DOHH2 (cell line): ENCODE results near the gene KIF3B.

ENCODE experiments used
- H3F3A ChIP-seq: fragments of 200-600 bp; sonication (generic), shearing (Covaris generic); 2 replicates; pipeline ENCODE4 v1.6.0; 2016; ENCODE audit warnings: antibody characterized with exemption, mild to moderate bottlenecking; ENCODE audit not compliant: control insufficient read depth, insufficient read depth
- H3K27ac ChIP-seq: fragments of 200-600 bp; sonication (generic); 2 replicates; pipeline ENCODE4 v1.5.1; 2014; ENCODE audit warnings: low read depth, mild to moderate bottlenecking, low read length, moderate library complexity
- H3K27me3 ChIP-seq: fragments of 200-600 bp; sonication (generic); 2 replicates; pipeline ENCODE4 v1.6.1; 2014; ENCODE audit warnings: mild to moderate bottlenecking, low read length, mixed read lengths; ENCODE audit not compliant: control insufficient read depth
- H3K36me3 ChIP-seq: fragments of 200-600 bp; sonication (generic); 2 replicates; pipeline ENCODE4 v1.6.1; 2014; ENCODE audit warnings: mild to moderate bottlenecking, low read length, moderate library complexity, mixed read lengths; ENCODE audit not compliant: control insufficient read depth
- H3K4me1 ChIP-seq: fragments of 200-600 bp; sonication (generic); 2 replicates; pipeline ENCODE4 v1.6.1; 2014; ENCODE audit warnings: mild to moderate bottlenecking, low read length, mixed read lengths; ENCODE audit not compliant: control insufficient read depth
- H3K4me2 ChIP-seq: fragments of 200-600 bp; sonication (generic); 2 replicates; pipeline ENCODE4 v1.6.0; 2014; ENCODE audit warnings: mild to moderate bottlenecking, low read length, moderate library complexity
- H3K4me3 ChIP-seq: fragments of 200-600 bp; sonication (generic); 2 replicates; pipeline ENCODE4 v1.5.1; 2014; ENCODE audit warnings: mild to moderate bottlenecking, low read length, mixed read lengths
- H3K79me2 ChIP-seq: fragments of 200-600 bp; sonication (generic); 2 replicates; pipeline ENCODE4 v1.6.1; 2014; ENCODE audit warnings: mild to moderate bottlenecking, low read length, mixed read lengths; ENCODE audit not compliant: control insufficient read depth
- H3K9me2 ChIP-seq: fragments of 200-600 bp; sonication (generic); replicated peaks from 2 replicates; pipeline ENCODE4 v1.6.1; 2014; ENCODE audit warnings: mild to moderate bottlenecking, low read length, mixed read lengths; ENCODE audit not compliant: control insufficient read depth
- H3K9me3 ChIP-seq: fragments of 200-600 bp; sonication (generic); 2 replicates; pipeline ENCODE4 v1.6.1; 2014; ENCODE audit warnings: antibody characterized with exemption, low read length, mixed read lengths; ENCODE audit not compliant: control insufficient read depth, insufficient read depth
- H4K20me1 ChIP-seq: fragments of 200-600 bp; sonication (generic); 2 replicates; pipeline ENCODE4 v1.6.0; 2014; ENCODE audit warnings: low read depth, mild to moderate bottlenecking, antibody characterized with exemption, low read length, moderate library complexity; ENCODE audit not compliant: control insufficient read depth, insufficient read depth
- EZH2phosphoT487 ChIP-seq: fragments of 200-600 bp; sonication (generic); IDR thresholded peaks from 2 replicates; pipeline ENCODE4 v1.6.1; 2017; ENCODE audit warnings: borderline replicate concordance, mild to moderate bottlenecking, antibody characterized with exemption, low read length, moderate library complexity, mixed read lengths
- TF ChIP-seq, protein P1 (sequence below): fragments of 200-600 bp; sonication (generic); IDR thresholded peaks from one replicate; pipeline ENCODE4 v1.5.1; 2014; ENCODE audit warnings: antibody characterized with exemption, mild to moderate bottlenecking, low read depth, low read length; ENCODE audit not compliant: poor library complexity, severe bottlenecking

Gene KIF3B

DNA sequence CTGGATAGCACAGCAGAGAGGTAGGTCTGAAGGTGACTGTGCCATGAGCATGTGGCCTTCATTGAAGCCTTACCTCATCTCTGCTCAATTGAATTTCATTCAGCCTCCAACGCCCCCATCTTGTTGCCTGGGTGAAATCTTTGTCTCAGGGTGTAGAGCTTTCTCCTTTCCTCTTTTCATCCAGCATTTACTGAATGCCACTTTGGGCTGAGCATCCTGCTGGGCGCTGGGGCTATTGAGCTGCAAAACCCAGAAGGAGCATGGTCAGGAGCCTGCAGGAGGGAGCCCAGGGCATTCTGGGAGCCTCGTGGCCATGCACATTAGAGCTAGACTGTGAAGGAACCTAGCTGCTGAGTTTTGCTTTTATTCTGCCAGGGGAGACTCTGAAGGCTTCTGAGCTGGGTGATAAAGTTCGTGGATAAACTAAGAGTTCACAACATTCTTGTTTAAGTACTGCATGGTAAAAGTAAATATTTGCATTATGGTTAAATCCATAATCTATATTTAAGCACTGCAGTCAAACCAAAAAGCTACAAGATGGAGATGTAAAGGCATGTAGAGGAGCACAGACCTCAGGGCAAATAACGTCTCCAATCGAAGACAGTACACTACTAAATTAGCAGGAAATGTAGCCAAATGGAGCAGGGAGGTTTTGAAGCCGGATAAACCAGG lies 67.5 kb downstream of the KIF3B start:
- Histone ChIP-seq H3K4me1 (peaks cover 26% of the 10 kb centered on the region), H3F3A (peaks cover 12% of the 10 kb centered on the region), H3K4me2 (no peak overlapping the region), H3K36me3 (peaks cover 3% of the 10 kb centered on the region; the same call in 1 of the 2 replicates), H3K9me3 (no peaks in the 10 kb centered on the region), H3K79me2 (no peaks in the 10 kb centered on the region), H3K27ac (no peak overlapping the region), H3K4me3 (no peak overlapping the region), H3K9me2 (no peaks in the 10 kb centered on the region), H4K20me1 (no peaks in the 10 kb centered on the region), H3K27me3 (no peaks in the 10 kb centered on the region)
- TF ChIP-seq EZH2phosphoT487 = no peak

DNA sequence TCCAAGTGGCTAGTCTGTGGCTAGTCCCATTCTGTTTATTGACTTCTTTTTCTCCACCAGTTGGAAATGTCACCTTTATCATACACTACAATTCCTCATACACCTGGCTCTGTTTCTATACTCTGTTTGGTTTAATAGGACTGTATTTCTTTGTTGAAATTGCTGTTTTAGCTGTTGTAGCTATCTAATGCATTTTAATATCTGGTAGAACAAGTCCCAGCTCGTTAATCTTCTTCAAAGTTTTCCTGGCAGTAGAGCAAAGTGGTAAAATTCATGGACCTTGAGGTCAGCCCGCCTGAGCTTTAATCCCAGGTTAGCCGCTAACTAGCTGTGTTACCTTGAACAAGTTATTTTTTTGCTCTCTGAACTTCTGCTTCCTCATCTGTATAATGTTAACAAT lies 70.8 kb downstream of the KIF3B start:
- no peak overlapping the region for H3K4me3 ChIP-seq
- no peaks in the 10 kb centered on the region for H3K9me3 ChIP-seq
- H3K9me2 ChIP-seq = no peaks in the 10 kb centered on the region
- H3K4me2 ChIP-seq = no peak overlapping the region
- peaks cover 3% of the 10 kb centered on the region; the same call in 1 of the 2 replicates for H3K36me3 ChIP-seq
- peaks cover 51% of the 10 kb centered on the region for H3K4me1 ChIP-seq
- H4K20me1 ChIP-seq = no peaks in the 10 kb centered on the region
- TF ChIP-seq, protein P1, sequence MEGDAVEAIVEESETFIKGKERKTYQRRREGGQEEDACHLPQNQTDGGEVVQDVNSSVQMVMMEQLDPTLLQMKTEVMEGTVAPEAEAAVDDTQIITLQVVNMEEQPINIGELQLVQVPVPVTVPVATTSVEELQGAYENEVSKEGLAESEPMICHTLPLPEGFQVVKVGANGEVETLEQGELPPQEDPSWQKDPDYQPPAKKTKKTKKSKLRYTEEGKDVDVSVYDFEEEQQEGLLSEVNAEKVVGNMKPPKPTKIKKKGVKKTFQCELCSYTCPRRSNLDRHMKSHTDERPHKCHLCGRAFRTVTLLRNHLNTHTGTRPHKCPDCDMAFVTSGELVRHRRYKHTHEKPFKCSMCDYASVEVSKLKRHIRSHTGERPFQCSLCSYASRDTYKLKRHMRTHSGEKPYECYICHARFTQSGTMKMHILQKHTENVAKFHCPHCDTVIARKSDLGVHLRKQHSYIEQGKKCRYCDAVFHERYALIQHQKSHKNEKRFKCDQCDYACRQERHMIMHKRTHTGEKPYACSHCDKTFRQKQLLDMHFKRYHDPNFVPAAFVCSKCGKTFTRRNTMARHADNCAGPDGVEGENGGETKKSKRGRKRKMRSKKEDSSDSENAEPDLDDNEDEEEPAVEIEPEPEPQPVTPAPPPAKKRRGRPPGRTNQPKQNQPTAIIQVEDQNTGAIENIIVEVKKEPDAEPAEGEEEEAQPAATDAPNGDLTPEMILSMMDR = no peak
- TF ChIP-seq EZH2phosphoT487 = no peak
- H3K79me2 ChIP-seq = no peaks in the 10 kb centered on the region
- H3K27me3 ChIP-seq = no peaks in the 10 kb centered on the region
- H3K27ac ChIP-seq = no peak overlapping the region
- H3F3A ChIP-seq = peaks cover 19% of the 10 kb centered on the region

DNA sequence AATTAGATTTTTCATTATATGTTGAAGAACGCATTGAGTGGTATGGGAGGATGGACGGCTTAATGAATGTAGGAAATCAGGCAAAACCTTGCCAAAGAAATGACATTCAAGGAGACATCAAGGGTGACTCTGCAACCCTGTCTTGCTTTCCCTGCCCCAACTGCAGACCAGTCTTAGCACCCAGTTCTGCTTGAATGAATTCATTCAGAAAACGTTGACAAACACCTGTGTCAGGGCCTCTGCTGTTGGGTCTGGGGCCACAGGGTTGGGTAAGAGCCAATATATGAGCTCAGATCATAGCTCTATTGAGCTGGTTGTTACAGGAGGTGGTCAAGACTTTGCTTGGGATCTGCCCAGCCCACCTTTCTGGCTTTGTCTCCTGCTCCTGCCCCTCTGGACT lies 73.0 kb downstream of the KIF3B start:
- TF ChIP-seq, protein P1 = no peak
- no peak for TF ChIP-seq EZH2phosphoT487
- H3K9me2 ChIP-seq = no peaks in the 10 kb centered on the region
- H3K4me2 ChIP-seq = peak overlapping the region; percentile 66
- H3K27ac ChIP-seq = peak overlapping the region; percentile 87
- H3K36me3 ChIP-seq = peaks cover 3% of the 10 kb centered on the region; the same call in 1 of the 2 replicates
- peaks cover 19% of the 10 kb centered on the region for H3F3A ChIP-seq
- H3K79me2 ChIP-seq = no peaks in the 10 kb centered on the region
- H3K4me1 ChIP-seq = peaks cover 56% of the 10 kb centered on the region
- no peaks in the 10 kb centered on the region for H3K9me3 ChIP-seq
- peak overlapping the region; percentile 45 for H3K4me3 ChIP-seq
- H3K27me3 ChIP-seq = no peaks in the 10 kb centered on the region
- no peaks in the 10 kb centered on the region for H4K20me1 ChIP-seq

DNA sequence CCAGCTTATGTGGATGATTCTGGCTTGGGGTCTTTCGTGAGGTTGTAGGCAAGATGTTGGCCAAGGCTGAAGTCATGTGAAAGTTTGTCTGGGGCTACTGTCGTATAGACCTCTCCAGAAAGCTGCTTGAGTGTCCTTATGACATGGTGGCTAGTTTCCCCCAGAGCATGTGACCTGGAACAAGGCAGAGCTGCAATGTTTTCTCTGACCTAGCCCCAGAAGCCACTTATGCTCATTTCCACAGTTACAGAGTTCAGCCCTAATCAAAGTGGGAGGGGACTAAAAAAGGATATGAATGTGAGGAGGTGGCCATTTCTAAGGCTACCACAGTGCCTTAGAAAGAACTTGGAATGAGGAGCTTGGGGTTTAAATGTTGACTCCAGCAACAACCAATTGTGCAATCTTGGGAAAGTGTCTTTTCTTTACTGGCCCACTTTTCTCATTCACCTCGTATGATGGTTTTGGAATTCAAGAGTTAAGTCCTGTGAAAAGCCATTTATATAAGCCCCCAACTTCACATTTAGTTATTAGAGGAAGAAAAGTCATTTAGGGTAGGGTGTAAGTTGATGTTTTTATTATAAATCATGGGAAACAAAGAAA lies 74.8 kb downstream of the KIF3B start:
- no peak overlapping the region for H3K4me3 ChIP-seq
- peaks cover 25% of the 10 kb centered on the region for H3F3A ChIP-seq
- H3K27me3 ChIP-seq = no peaks in the 10 kb centered on the region
- no peaks in the 10 kb centered on the region for H4K20me1 ChIP-seq
- H3K27ac ChIP-seq = no peak overlapping the region
- H3K4me2 ChIP-seq = no peak overlapping the region
- TF ChIP-seq EZH2phosphoT487 = no peak
- TF ChIP-seq, protein P1 = no peak
- no peaks in the 10 kb centered on the region for H3K9me2 ChIP-seq
- peaks cover 3% of the 10 kb centered on the region; the same call in 1 of the 2 replicates for H3K36me3 ChIP-seq
- H3K79me2 ChIP-seq = peaks cover 4% of the 10 kb centered on the region
- no peaks in the 10 kb centered on the region for H3K9me3 ChIP-seq
- peaks cover 73% of the 10 kb centered on the region for H3K4me1 ChIP-seq
